VCaP (cell line): Measurements from ENCODE around the gene CST3.

ENCODE experiments used
- H3K27ac ChIP-seq: fragments of 450-650 bp; 2 replicates; pipeline ENCODE4 v1.5.1; 2017
- CTCF ChIP-seq: fragments of 450-650 bp; conservative IDR thresholded peaks from 2 replicates; pipeline ENCODE4 v1.5.1; 2017; ENCODE audit warnings: mild to moderate bottlenecking, moderate library complexity

CST3 gene

GRCh38 chr20:23603321-23603720 is 34.4 kb downstream of the CST3 start:
- H3K27ac ChIP-seq = no peak overlapping the region
- no peak for TF ChIP-seq CTCF

GRCh38 chr20:23602699-23603098 is 35.1 kb downstream of the CST3 start:
- no peak overlapping the region for H3K27ac ChIP-seq
- TF ChIP-seq CTCF = no peak

- no peak overlapping the region for H3K27ac ChIP-seq
- TF ChIP-seq CTCF = no peak
Observed at GRCh38 chr20:23602241-23602640, 35.5 kb downstream of the CST3 start.

- no peak for TF ChIP-seq CTCF
- no peak overlapping the region for H3K27ac ChIP-seq
Observed at GRCh38 chr20:23601715-23602114, 36.0 kb downstream of the CST3 start.

GRCh38 chr20:23598481-23598880 is 39.3 kb downstream of the CST3 start:
- no peak overlapping the region for H3K27ac ChIP-seq
- TF ChIP-seq CTCF = no peak

GRCh38 chr20:23596579-23597250 is 41.0 kb downstream of the CST3 start:
- no peak overlapping the region for H3K27ac ChIP-seq
- no peak for TF ChIP-seq CTCF

GRCh38 chr20:23595941-23596340 is 41.8 kb downstream of the CST3 start:
- no peak overlapping the region for H3K27ac ChIP-seq
- no peak for TF ChIP-seq CTCF
